OCI-M2 (cell line): Measurements from ENCODE around the gene HMGCLL1.

ENCODE experiments used
- DNase-seq: peaks from one replicate; lab custom pipeline; 2025; ENCODE audit not compliant: unreplicated experiment; lab: John Stamatoyannopoulos, UW

Gene HMGCLL1

GRCh38 chr6:55447891-55448290 is 131.1 kb downstream of the HMGCLL1 start:
- no peak for DNase-seq

- no peak for DNase-seq
Measured at GRCh38 chr6:55445648-55446204, 133.3 kb downstream of the HMGCLL1 start.

GRCh38 chr6:55443238-55444134 is 135.5 kb downstream of the HMGCLL1 start:
- DNase-seq: no peak

- DNase-seq: no peak
Measured at GRCh38 chr6:55438203-55438602, 140.8 kb downstream of the HMGCLL1 start.

- no peak for DNase-seq
Measured at GRCh38 chr6:55437141-55437540, 141.9 kb downstream of the HMGCLL1 start.

- no peak for DNase-seq
Measured at GRCh38 chr6:55433446-55434130, 145.4 kb downstream of the HMGCLL1 start.

- DNase-seq: no peak
Measured at GRCh38 chr6:55423933-55424332, 155.1 kb downstream of the HMGCLL1 start.

- DNase-seq: no peak
Measured at GRCh38 chr6:55410674-55411073, 168.3 kb downstream of the HMGCLL1 start.

- no peak for DNase-seq
Measured at GRCh38 chr6:55405474-55406235, 173.3 kb downstream of the HMGCLL1 start.

- DNase-seq: no peak
Measured at GRCh38 chr6:55399351-55399750, 179.6 kb downstream of the HMGCLL1 start.

- DNase-seq: no peak
Measured at GRCh38 chr6:55397986-55398385, 181.0 kb downstream of the HMGCLL1 start.

GRCh38 chr6:55395871-55396270 is 183.1 kb downstream of the HMGCLL1 start:
- DNase-seq: no peak

- DNase-seq: no peak
Measured at GRCh38 chr6:55388211-55388610, 190.8 kb downstream of the HMGCLL1 start.
